ENCODE data around the gene TLR7. TPM values are rescaled to one million over a fixed set of nuclear protein-coding genes. Genes with fewer than 3 reads are reported as not detected.

TLR7 gene
- total and polyA plus RNA-seq, 2 donors (not counting 3 experiments of a cell fraction or from before 2014, with no cell fraction given): not detected

GRCh38 chrX:12843668-12844279 is 23.1 kb upstream of the TLR7 start:
- Histone ChIP-seq H3K9me3 (replicated peaks; ENCODE audit: control insufficient read depth, insufficient read depth, low read length) (no peaks in the 10 kb centered on the region), H3K4me2 (ENCODE audit: insufficient read depth, low read length) (no peak overlapping the region), H4K20me1 (replicated peaks; ENCODE audit: control insufficient read depth, extremely low read depth, insufficient read depth, low read length) (no peaks in the 10 kb centered on the region), H3K36me3 (ENCODE audit: control insufficient read depth in 2 of 2, extremely low read depth in 1 of 2, insufficient read depth in 2 of 2, low read length in 2 of 2) (no peaks in the 10 kb centered on the region), H3K4me3 (replicated peaks in 1 of 3; ENCODE audit: insufficient read depth in 1 of 3, low read depth in 1 of 3, low read length in 3 of 3) (no peak overlapping the region), H3K79me2 (ENCODE audit: control insufficient read depth, insufficient read depth, low read length) (no peaks in the 10 kb centered on the region), H3K27me3 (ENCODE audit: control insufficient read depth in 2 of 2, insufficient read depth in 2 of 2, low read length in 2 of 2) (peaks cover 0 to 2% of the 10 kb centered on the region in 2 experiments), H3K9me1 (replicated peaks; ENCODE audit: control insufficient read depth, extremely low read depth, insufficient read depth, low read length) (no peaks in the 10 kb centered on the region), H3K9ac (replicated peaks; ENCODE audit: extremely low read depth, insufficient read depth, low read length) (no peak overlapping the region), H3K27ac (ENCODE audit: insufficient read depth, low read depth, low read length) (no peak overlapping the region), H3K4me1 (ENCODE audit: control insufficient read depth, extremely low read depth, insufficient read depth, low read length) (no peaks in the 10 kb centered on the region), H2AFZ (ENCODE audit: low read depth, low read length) (no peak overlapping the region)
- dilution Hi-C loops (cut with MboI; ENCODE audit: extremely low pct_ligation_motif_present, low sequenced_read_pairs): no loop called here
- DNase-seq (ENCODE audit: low read depth, low spot score) (no peak), FAIRE-seq (no peak)
- no TSS peak for BruUV-seq (replicated peaks)
- TF ChIP-seq GATA2 (IDR thresholded peaks at IDR 0.05; ENCODE audit: insufficient read depth, insufficient read length, low read depth, low read length): no peak
- TF ChIP-seq CTCF (IDR thresholded peaks at IDR 0.05; ENCODE audit: extremely low read depth in 1 of 2, insufficient read depth in 1 of 2, low read depth in 1 of 2, low read length in 2 of 2): no peak
- TF ChIP-seq FOS (IDR thresholded peaks at IDR 0.05; ENCODE audit: borderline replicate concordance, insufficient read depth, low read length): no peak
- no peak for TF ChIP-seq EZH2 (IDR thresholded peaks at IDR 0.05; ENCODE audit: borderline replicate concordance, low read depth, low read length, severe bottlenecking)
- no peak for TF ChIP-seq MYC (IDR thresholded peaks at IDR 0.05; ENCODE audit: low read depth, low read length)
- no peak for TF ChIP-seq JUN (IDR thresholded peaks at IDR 0.05; ENCODE audit: borderline replicate concordance, insufficient read depth, insufficient read length, low read depth)
- TF ChIP-seq MAX (IDR thresholded peaks at IDR 0.05; ENCODE audit: insufficient read depth, insufficient read length): no peak
- TF ChIP-seq POLR2AphosphoS5 (IDR thresholded peaks at IDR 0.05; ENCODE audit: insufficient read depth, low read depth, low read length): no peak
- TF ChIP-seq POLR2A (IDR thresholded peaks at IDR 0.05; ENCODE audit: low read depth, low read length): no peak
- intact Hi-C loops (cut with micrococcal nuclease): no loop called here
- ChIA-PET CTCF (interaction anchor here (1.6 kb wide), 1 partner anchor 29 kb away, joined by 4 read pairs; no protein-coding TSS in a partner anchor), POLR2A (no interaction called here)

Measured in endothelial cell of umbilical vein (primary cell).